SK-N-SH treated with all-trans-retinoic acid at 6 μM for 48 hours (cell line): ENCODE results near the gene GPR183.
A peak's percentile ranks its signal among the peaks of the same experiment; 100 is the strongest.

ENCODE experiments used
- ATAC-seq: fragments of 200-7000 bp; cut with Tn5 transposase; 3 replicates; pipeline ENCODE4 v1.9.1; 2020; ENCODE audit warnings: mild to moderate bottlenecking, moderate library complexity
- BACH2 ChIP-seq: fragments of 250-450 bp; sonication (Bioruptor Pico); IDR thresholded peaks from 2 replicates; pipeline ENCODE4 v1.9.0; 2021; ENCODE audit warnings: mild to moderate bottlenecking, borderline replicate concordance
- CREB5 ChIP-seq: fragments of 250-450 bp; sonication (Bioruptor Pico); IDR thresholded peaks from 2 replicates; pipeline ENCODE4 v1.5.1; 2020; ENCODE audit warnings: low read depth, mild to moderate bottlenecking, moderate library complexity
- CSDC2 ChIP-seq: fragments of 250-450 bp; sonication (Bioruptor Pico); IDR thresholded peaks from 2 replicates; pipeline ENCODE4 v1.5.0; 2020; ENCODE audit warnings: mild to moderate bottlenecking, moderate library complexity
- CSRNP3 ChIP-seq: fragments of 250-450 bp; sonication (Bioruptor Pico); IDR thresholded peaks from 2 replicates; pipeline ENCODE4 v1.5.1; 2021; ENCODE audit warnings: mild to moderate bottlenecking, moderate library complexity
- ESRRG ChIP-seq: fragments of 250-450 bp; sonication (Bioruptor Pico); IDR thresholded peaks from 2 replicates; pipeline ENCODE4 v1.6.1; 2021; ENCODE audit warnings: mild to moderate bottlenecking
- GLIS3 ChIP-seq: fragments of 250-450 bp; sonication (Bioruptor Pico); IDR thresholded peaks from 2 replicates; pipeline ENCODE4 v1.5.0; 2020; ENCODE audit warnings: mild to moderate bottlenecking, moderate library complexity
- ISL1 ChIP-seq: fragments of 250-450 bp; sonication (Bioruptor Pico); IDR thresholded peaks from 2 replicates; pipeline ENCODE4 v2.1.2; 2022; ENCODE audit warnings: mild to moderate bottlenecking, moderate library complexity
- PATZ1 ChIP-seq: fragments of 250-450 bp; sonication (Bioruptor Pico); IDR thresholded peaks from 2 replicates; pipeline ENCODE4 v1.8.0; 2020; ENCODE audit warnings: mild to moderate bottlenecking, moderate library complexity, borderline replicate concordance
- POU6F1 ChIP-seq: fragments of 250-450 bp; sonication (Bioruptor Pico); IDR thresholded peaks from 2 replicates; pipeline ENCODE4 v1.8.0; 2021; ENCODE audit warnings: low read depth, mild to moderate bottlenecking, moderate library complexity, borderline replicate concordance
- PPARA ChIP-seq: fragments of 250-450 bp; sonication (Bioruptor Pico); IDR thresholded peaks from 2 replicates; pipeline ENCODE4 v1.5.0; 2020; ENCODE audit warnings: mild to moderate bottlenecking, borderline replicate concordance
- RARB ChIP-seq: fragments of 250-450 bp; sonication (Bioruptor Pico); IDR thresholded peaks from 2 replicates; pipeline ENCODE4 v1.8.0; 2021; ENCODE audit warnings: mild to moderate bottlenecking, moderate library complexity
- SNAI2 ChIP-seq: fragments of 250-450 bp; sonication (Bioruptor Pico); IDR thresholded peaks from 2 replicates; pipeline ENCODE4 v1.5.0; 2020; ENCODE audit warnings: mild to moderate bottlenecking, moderate library complexity
- TCF4 ChIP-seq: fragments of 250-450 bp; sonication (Bioruptor Pico); IDR thresholded peaks from 2 replicates; pipeline ENCODE4 v1.8.0; 2021; ENCODE audit warnings: mild to moderate bottlenecking, moderate library complexity, borderline replicate concordance
- TSHZ2 ChIP-seq: fragments of 250-450 bp; sonication (Bioruptor Pico); IDR thresholded peaks from 2 replicates; pipeline ENCODE4 v1.5.0; 2020; ENCODE audit warnings: mild to moderate bottlenecking, moderate library complexity
- ZC3H10 ChIP-seq: fragments of 250-450 bp; sonication (Bioruptor Pico); IDR thresholded peaks from 2 replicates; pipeline ENCODE4 v1.5.1; 2021; ENCODE audit warnings: mild to moderate bottlenecking, moderate library complexity
- ZFP3 ChIP-seq: fragments of 250-450 bp; sonication (Bioruptor Pico); IDR thresholded peaks from 2 replicates; pipeline ENCODE4 v1.5.0; 2020; ENCODE audit warnings: mild to moderate bottlenecking, moderate library complexity
- ZFP30 ChIP-seq: fragments of 450-650 bp; formaldehyde crosslinking; IDR thresholded peaks from 2 replicates; pipeline ENCODE4 v1.5.0; 2022; ENCODE audit warnings: mild to moderate bottlenecking, moderate library complexity
- ZNF565 ChIP-seq: fragments of 450-650 bp; formaldehyde crosslinking; conservative IDR thresholded peaks from 2 replicates; pipeline ENCODE4 v1.5.0; 2020; ENCODE audit warnings: low read depth, mild to moderate bottlenecking, moderate library complexity
- ZNF70 ChIP-seq: fragments of 450-650 bp; formaldehyde crosslinking; IDR thresholded peaks from 2 replicates; pipeline ENCODE4 v1.5.0; 2020; ENCODE audit warnings: mild to moderate bottlenecking, moderate library complexity
- ZNF8 ChIP-seq: fragments of 450-650 bp; formaldehyde crosslinking; IDR thresholded peaks from 2 replicates; pipeline ENCODE4 v1.5.0; 2020; ENCODE audit warnings: mild to moderate bottlenecking, moderate library complexity

GPR183 gene

GRCh38 chr13:99275093-99275469, 32.1 kb downstream of the GPR183 start:
- TF ChIP-seq ZNF8 (CRISPR knock-in tag): no peak
- no peak for TF ChIP-seq ZNF70
- no peak for TF ChIP-seq ISL1 (CRISPR knock-in tag)
- no peak for TF ChIP-seq ZFP3
- no peak for TF ChIP-seq GLIS3 (CRISPR knock-in tag)
- TF ChIP-seq TSHZ2 (CRISPR knock-in tag): no peak
- TF ChIP-seq SNAI2 (CRISPR knock-in tag): no peak
- TF ChIP-seq PATZ1 (CRISPR knock-in tag): no peak
- no peak for TF ChIP-seq ZC3H10 (CRISPR knock-in tag)
- TF ChIP-seq CSRNP3 (CRISPR knock-in tag): no peak
- no peak for TF ChIP-seq PPARA (CRISPR knock-in tag)
- TF ChIP-seq ESRRG (CRISPR knock-in tag): no peak
- no peak for TF ChIP-seq RARB (CRISPR knock-in tag)
- TF ChIP-seq TCF4 (CRISPR knock-in tag): no peak
- TF ChIP-seq BACH2 (CRISPR knock-in tag): no peak
- TF ChIP-seq POU6F1: no peak
- TF ChIP-seq CSDC2 (CRISPR knock-in tag): no peak
- TF ChIP-seq CREB5 (CRISPR knock-in tag): no peak
- ATAC-seq: peak; percentile 51; the same call in 2 of the 3 replicates

- TF ChIP-seq ISL1 (CRISPR knock-in tag) (no peak), ZNF70 (no peak), SNAI2 (CRISPR knock-in tag) (no peak), POU6F1 (no peak), ESRRG (CRISPR knock-in tag) (no peak), PATZ1 (CRISPR knock-in tag) (no peak), CREB5 (CRISPR knock-in tag) (no peak), ZFP30 (no peak), ZC3H10 (CRISPR knock-in tag) (no peak), ZFP3 (no peak), TCF4 (CRISPR knock-in tag) (no peak), RARB (CRISPR knock-in tag) (no peak), ZNF565 (CRISPR knock-in tag) (no peak)
- no peak for ATAC-seq
Measured at GRCh38 chr13:99273128-99273527, 34.1 kb downstream of the GPR183 start.
